GM19438 (cell line): Measurements from ENCODE around the gene ADAMTS20.

Experiments used
- ATAC-seq: cut with Tn5 transposase; IDR thresholded peaks from one replicate; pipeline ENCODE4 v1.9.1; 2021; ENCODE audit warnings: low read depth; ENCODE audit not compliant: unreplicated experiment

The ADAMTS20 gene

GRCh38 chr12:43320281-43320680 lies 231.7 kb downstream of the ADAMTS20 start:
- no peak for ATAC-seq

- no peak for ATAC-seq
These were observed 234.0 kb downstream of the ADAMTS20 start for GRCh38 chr12:43318021-43318420.

- no peak for ATAC-seq
These were observed 234.8 kb downstream of the ADAMTS20 start for GRCh38 chr12:43317156-43317555.

GRCh38 chr12:43316520-43316919 lies 235.5 kb downstream of the ADAMTS20 start:
- no peak for ATAC-seq

- no peak for ATAC-seq
These were observed 236.0 kb downstream of the ADAMTS20 start for GRCh38 chr12:43315961-43316360.

- ATAC-seq = no peak
These were observed 239.0 kb downstream of the ADAMTS20 start for GRCh38 chr12:43312991-43313505.

- no peak for ATAC-seq
These were observed 241.4 kb downstream of the ADAMTS20 start for GRCh38 chr12:43310596-43310995.

- ATAC-seq = no peak
These were observed 242.0 kb downstream of the ADAMTS20 start for GRCh38 chr12:43309959-43310358.

GRCh38 chr12:43308776-43309175 lies 243.2 kb downstream of the ADAMTS20 start:
- no peak for ATAC-seq

GRCh38 chr12:43307126-43307525 lies 244.9 kb downstream of the ADAMTS20 start:
- ATAC-seq = no peak

- ATAC-seq = no peak
These were observed 245.9 kb downstream of the ADAMTS20 start for GRCh38 chr12:43306066-43306465.

GRCh38 chr12:43305065-43305464 lies 246.9 kb downstream of the ADAMTS20 start:
- ATAC-seq = no peak
